ENCODE data around the gene NDOR1.
A peak's percentile ranks its signal among the peaks of the same experiment; 100 is the strongest.

Gene NDOR1

GRCh38 chr9:137205126-137206069 lies at the start of gene NDOR1, which contains the start of gene TMEM203:
TSS of gene NDOR1 (plus strand) at chr9:137205700. CDS start at chr9:137205778, 78 bp downstream.
TSS of gene TMEM203 (minus strand) at chr9:137205648. CDS start at chr9:137205414, 234 bp downstream.
- Histone ChIP-seq H3K4me2 (peak within 1 kb of the TSS; percentile 89 to 100 (median 99)), H3K27me3 (no peaks in the 10 kb centered on the region), H3K4me3 (peak within 1 kb of the TSS; percentile 77 to 100 (median 92)), H3K36me3 (peaks cover 10 to 35% (median 23%) of the 10 kb centered on the region in 11 experiments; a peak in 16 of 22 replicates), H3K9me3 (replicated peaks in 1 of 11) (no peaks in the 10 kb centered on the region), H3K4me1 (peaks cover 54 to 69% (median 60%) of the 10 kb centered on the region in 10 experiments), H3K9ac (peak within 1 kb of the TSS; percentile 84 to 97 (median 92)), H3K27ac (peak within 1 kb of the TSS; percentile 72 to 92 (median 85); a peak in 21 of 22 replicates), H4K20me1 (peaks cover 0 to 52% (median 19%) of the 10 kb centered on the region in 11 experiments; a peak in 10 of 22 replicates)
- no peak for TF ChIP-seq Cebpa-rat (IDR thresholded peaks at IDR 0.05)

GRCh38 chr9:137156567-137157375 lies 48.7 kb upstream of the NDOR1 start:
- no peak overlapping the region for H3K4me3 ChIP-seq

DNA sequence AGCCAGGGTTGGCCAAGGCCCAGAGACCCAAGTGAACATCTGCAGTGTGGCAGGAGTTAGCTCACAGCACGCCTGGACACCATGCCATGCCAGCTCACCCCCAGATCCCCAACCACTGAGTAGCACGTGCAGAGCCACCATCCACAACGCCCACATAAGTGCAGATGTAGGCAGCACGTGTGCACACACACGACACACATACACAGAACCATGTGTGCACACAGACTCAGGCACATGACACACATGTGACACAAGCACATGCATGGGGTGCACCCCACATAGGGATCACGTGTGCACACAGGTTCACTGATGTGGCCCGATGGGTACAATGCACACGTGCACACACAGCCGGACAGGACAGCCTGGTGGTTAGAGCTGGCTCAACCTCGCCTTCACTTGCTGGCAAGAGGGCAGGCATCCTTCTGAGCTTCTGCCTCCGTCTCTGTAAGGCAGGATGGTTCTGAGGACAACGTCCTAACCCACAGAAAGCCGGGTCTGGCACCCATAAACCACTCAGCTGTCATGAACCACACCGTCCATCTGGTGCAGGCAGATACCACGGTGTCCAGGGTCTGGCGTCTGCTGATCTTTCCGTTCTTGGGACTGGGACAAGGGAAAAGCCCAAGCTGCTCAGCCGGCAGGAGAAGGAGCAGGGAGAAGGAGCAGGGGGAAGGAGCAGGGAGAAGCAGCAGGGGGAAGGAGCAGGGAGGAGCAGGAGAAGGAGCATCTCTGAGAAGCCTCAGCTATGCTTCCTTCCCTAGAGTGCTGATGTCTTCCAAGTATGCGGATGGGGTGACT lies 47.7 kb upstream of the NDOR1 start:
- TF ChIP-seq Cebpa-rat (IDR thresholded peaks at IDR 0.05) = no peak
- H4K20me1 ChIP-seq = peaks cover 0 to 31% (median 6%) of the 10 kb centered on the region in 11 experiments; a peak in 6 of 22 replicates
- H3K9ac ChIP-seq = peak overlapping the region in 1 of 11 experiments; percentile 24; a peak in 1 of 22 replicates
- no peaks in the 10 kb centered on the region for H3K9me3 ChIP-seq (replicated peaks in 1 of 11)
- H3K27ac ChIP-seq = no peak overlapping the region
- no peaks in the 10 kb centered on the region for H3K36me3 ChIP-seq
- no peak overlapping the region for H3K4me3 ChIP-seq
- peaks cover 0 to 17% (median 0%) of the 10 kb centered on the region in 11 experiments; a peak in 4 of 22 replicates for H3K27me3 ChIP-seq
- H3K4me2 ChIP-seq = peak overlapping the region in 10 of 11 experiments; percentile 70 to 97 (median 90); a peak in 17 of 22 replicates
- peaks cover 6 to 39% (median 31%) of the 10 kb centered on the region in 10 experiments for H3K4me1 ChIP-seq

More at GRCh38 chr9:137156567-137157375, 48.7 kb upstream of the NDOR1 start:
- H3K27me3 ChIP-seq = peaks cover 0 to 17% (median 0%) of the 10 kb centered on the region in 11 experiments; a peak in 3 of 22 replicates
- peaks cover 0 to 31% (median 6%) of the 10 kb centered on the region in 11 experiments; a peak in 6 of 22 replicates for H4K20me1 ChIP-seq
- no peaks in the 10 kb centered on the region for H3K9me3 ChIP-seq (replicated peaks in 1 of 11)
- peak overlapping the region in 7 of 11 experiments; percentile 79 to 97 (median 94); a peak in 12 of 22 replicates for H3K4me2 ChIP-seq
- H3K9ac ChIP-seq = no peak overlapping the region
- TF ChIP-seq Cebpa-rat (IDR thresholded peaks at IDR 0.05) = no peak
- H3K36me3 ChIP-seq = no peaks in the 10 kb centered on the region
- no peak overlapping the region for H3K27ac ChIP-seq
- H3K4me1 ChIP-seq = peaks cover 6 to 39% (median 31%) of the 10 kb centered on the region in 10 experiments

DNA sequence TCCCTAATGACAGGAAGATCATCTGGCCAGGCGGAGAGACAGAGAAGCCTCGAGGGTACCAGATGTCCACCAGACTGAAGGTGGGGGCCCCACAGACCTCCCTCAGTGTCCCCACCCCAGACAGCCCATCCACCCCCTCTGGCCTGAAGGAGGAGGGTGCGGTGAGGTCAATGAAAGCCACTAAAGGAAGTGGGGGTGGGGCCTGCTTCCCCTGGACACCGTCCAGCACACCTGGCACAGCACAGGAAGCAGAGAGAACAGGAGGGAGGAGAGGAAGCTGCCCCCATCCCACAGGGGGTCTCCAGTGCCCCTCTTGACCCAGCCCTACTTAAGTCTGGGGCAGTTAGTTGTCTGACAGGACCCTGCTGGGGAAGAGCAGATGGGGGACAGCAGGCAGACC lies 46.9 kb upstream of the NDOR1 start:
- peaks cover 0 to 17% (median 0%) of the 10 kb centered on the region in 11 experiments; a peak in 4 of 22 replicates for H3K27me3 ChIP-seq
- H3K4me2 ChIP-seq = peak overlapping the region; percentile 60 to 97 (median 88)
- no peaks in the 10 kb centered on the region for H3K9me3 ChIP-seq (replicated peaks in 1 of 11)
- TF ChIP-seq Cebpa-rat (IDR thresholded peaks at IDR 0.05) = no peak
- H3K36me3 ChIP-seq = 0 out of 22 replicates have a peak, but pooled peaks cover 0 to 2% (median 0%) of the 10 kb centered on the region in 11 experiments
- H3K9ac ChIP-seq = peak overlapping the region in 5 of 11 experiments; percentile 22 to 56 (median 40); a peak in 7 of 22 replicates
- peaks cover 6 to 39% (median 31%) of the 10 kb centered on the region in 10 experiments for H3K4me1 ChIP-seq
- peaks cover 0 to 32% (median 6%) of the 10 kb centered on the region in 11 experiments; a peak in 7 of 22 replicates for H4K20me1 ChIP-seq
- H3K27ac ChIP-seq = 0 out of 22 replicates have a peak overlapping the region, but pooled peaks of 1 of the 11 experiments have one; percentile 21
- H3K4me3 ChIP-seq = peak overlapping the region in 1 of 10 experiments; percentile 32; a peak in 1 of 20 replicates

- Histone ChIP-seq H4K20me1 (peaks cover 0 to 38% (median 6%) of the 10 kb centered on the region in 11 experiments; a peak in 8 of 22 replicates), H3K9me3 (replicated peaks in 1 of 11) (no peaks in the 10 kb centered on the region), H3K36me3 (peaks cover 0 to 7% (median 0%) of the 10 kb centered on the region in 11 experiments; a peak in 2 of 22 replicates), H3K4me1 (peaks cover 6 to 45% (median 34%) of the 10 kb centered on the region in 10 experiments), H3K4me2 (peak overlapping the region; percentile 60 to 97 (median 88)), H3K9ac (peak overlapping the region in 4 of 11 experiments; percentile 35 to 56 (median 40); a peak in 7 of 22 replicates), H3K27ac (0 out of 22 replicates have a peak overlapping the region, but pooled peaks of 1 of the 11 experiments have one; percentile 21), H3K27me3 (peaks cover 0 to 17% (median 0%) of the 10 kb centered on the region in 11 experiments; a peak in 4 of 22 replicates), H3K4me3 (no peak overlapping the region)
- no peak for TF ChIP-seq Cebpa-rat (IDR thresholded peaks at IDR 0.05)
These were observed 46.1 kb upstream of the NDOR1 start for GRCh38 chr9:137159105-137160053.

GRCh38 chr9:137160054-137160425 lies 45.5 kb upstream of the NDOR1 start:
- Histone ChIP-seq H3K27me3 (peaks cover 0 to 17% (median 0%) of the 10 kb centered on the region in 11 experiments; a peak in 4 of 22 replicates), H3K4me1 (peaks cover 6 to 51% (median 39%) of the 10 kb centered on the region in 10 experiments)

More at GRCh38 chr9:137160054-137160425, 45.5 kb upstream of the NDOR1 start:
- H3K9me3 ChIP-seq (replicated peaks in 1 of 11) = no peaks in the 10 kb centered on the region
- H3K4me2 ChIP-seq = peak overlapping the region in 8 of 11 experiments; percentile 20 to 97 (median 93); a peak in 13 of 22 replicates
- H3K36me3 ChIP-seq = peaks cover 0 to 11% (median 0%) of the 10 kb centered on the region in 11 experiments; a peak in 2 of 22 replicates
- TF ChIP-seq Cebpa-rat (IDR thresholded peaks at IDR 0.05) = no peak
- H4K20me1 ChIP-seq = peaks cover 0 to 34% (median 6%) of the 10 kb centered on the region in 11 experiments; a peak in 8 of 22 replicates
- H3K27ac ChIP-seq = no peak overlapping the region
- no peak overlapping the region for H3K4me3 ChIP-seq
- no peak overlapping the region for H3K9ac ChIP-seq
